Adipocyte (in vitro differentiated cells): ENCODE measurements around the gene CFAP410.

ENCODE experiments used
- DNase-seq: peaks from one replicate; pipeline ENCODE4 v3.0.0-alpha.2; 2015; ENCODE audit warnings: low read depth
- H3K27me3 ChIP-seq: replicated peaks from 2 replicates; pipeline ENCODE4 v1.7.0; 2013; ENCODE audit warnings: mild to moderate bottlenecking, low read length, moderate library complexity; ENCODE audit not compliant: control insufficient read depth, insufficient read depth
- H3K36me3 ChIP-seq: 2 replicates; pipeline ENCODE4 v1.7.0; 2013; ENCODE audit warnings: low read length, mild to moderate bottlenecking, moderate library complexity; ENCODE audit not compliant: control insufficient read depth, insufficient read depth, severe bottlenecking
- H3K4me1 ChIP-seq: 2 replicates; pipeline ENCODE4 v1.7.0; 2013; ENCODE audit warnings: mild to moderate bottlenecking, low read length, moderate library complexity; ENCODE audit not compliant: control insufficient read depth, insufficient read depth
- H3K4me3 ChIP-seq: 2 replicates; pipeline ENCODE4 v1.7.0; 2013; ENCODE audit warnings: mild to moderate bottlenecking, low read length, moderate library complexity
- H3K9ac ChIP-seq: 2 replicates; pipeline ENCODE4 v1.7.0; 2013; ENCODE audit warnings: mild to moderate bottlenecking, low read length, moderate library complexity
- H3K9me3 ChIP-seq: 2 replicates; pipeline ENCODE4 v1.7.0; 2013; ENCODE audit warnings: mild to moderate bottlenecking, low read length, moderate library complexity; ENCODE audit not compliant: control insufficient read depth

CFAP410 gene

GRCh38 chr21:44356160-44356559 lies 17.0 kb upstream of the CFAP410 start:
- Histone ChIP-seq H3K4me3 (no peak overlapping the region), H3K4me1 (peaks cover 20% of the 10 kb centered on the region), H3K27me3 (peaks cover 44% of the 10 kb centered on the region), H3K9me3 (no peaks in the 10 kb centered on the region), H3K9ac (no peak overlapping the region), H3K36me3 (no peaks in the 10 kb centered on the region)
- no peak for DNase-seq

DNA sequence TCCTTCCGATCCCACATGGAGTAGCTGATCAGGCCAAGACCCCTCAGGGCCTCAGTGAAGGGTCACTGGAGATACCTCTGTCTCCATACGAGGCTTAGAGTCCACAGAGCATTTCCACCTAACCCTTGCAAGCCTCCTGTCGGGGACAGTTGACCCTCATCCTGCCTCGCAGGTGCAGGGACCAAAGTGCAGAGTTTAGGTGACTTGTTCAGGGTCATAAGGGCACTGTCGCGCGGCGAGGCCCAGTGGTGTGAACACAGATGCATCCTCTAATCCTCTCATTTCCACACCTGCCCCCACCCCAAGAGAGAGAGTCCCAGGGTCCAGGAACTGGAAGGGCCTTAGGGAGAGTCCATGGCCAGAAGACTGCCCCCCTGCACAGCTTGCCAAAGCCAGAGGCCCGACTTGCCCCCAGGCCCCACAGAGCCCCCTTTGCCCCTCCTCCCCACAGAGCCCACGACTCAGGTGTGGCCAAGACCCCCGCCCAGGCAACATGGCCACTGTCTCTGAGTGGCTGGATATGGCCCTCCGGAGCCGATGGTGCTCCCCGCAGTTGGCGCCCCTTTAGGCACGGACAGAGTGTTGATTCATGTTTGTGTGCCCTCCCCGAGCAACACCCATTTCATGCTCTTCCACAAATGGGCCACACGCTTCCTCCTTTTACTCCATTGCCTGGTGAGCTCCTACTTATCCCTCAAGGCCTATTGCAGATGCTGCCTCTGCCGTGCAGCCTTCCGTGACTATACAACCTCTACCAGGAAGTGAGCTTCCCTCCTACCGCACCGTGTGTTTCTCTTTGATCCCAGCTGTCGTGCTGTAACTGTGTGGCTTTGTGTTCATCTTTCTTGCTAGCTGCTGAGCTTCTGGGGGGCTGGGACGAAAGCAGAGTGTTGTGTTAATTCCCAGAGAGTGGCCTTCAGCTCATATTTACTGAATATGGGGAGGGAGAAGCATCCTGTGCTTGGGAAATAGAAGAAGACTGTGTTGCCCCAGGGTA lies 15.9 kb upstream of the CFAP410 start:
- Histone ChIP-seq H3K9me3 (no peaks in the 10 kb centered on the region), H3K27me3 (peaks cover 48% of the 10 kb centered on the region), H3K4me1 (peaks cover 20% of the 10 kb centered on the region), H3K9ac (no peak overlapping the region), H3K4me3 (no peak overlapping the region), H3K36me3 (no peaks in the 10 kb centered on the region)
- DNase-seq, result no peak

DNA sequence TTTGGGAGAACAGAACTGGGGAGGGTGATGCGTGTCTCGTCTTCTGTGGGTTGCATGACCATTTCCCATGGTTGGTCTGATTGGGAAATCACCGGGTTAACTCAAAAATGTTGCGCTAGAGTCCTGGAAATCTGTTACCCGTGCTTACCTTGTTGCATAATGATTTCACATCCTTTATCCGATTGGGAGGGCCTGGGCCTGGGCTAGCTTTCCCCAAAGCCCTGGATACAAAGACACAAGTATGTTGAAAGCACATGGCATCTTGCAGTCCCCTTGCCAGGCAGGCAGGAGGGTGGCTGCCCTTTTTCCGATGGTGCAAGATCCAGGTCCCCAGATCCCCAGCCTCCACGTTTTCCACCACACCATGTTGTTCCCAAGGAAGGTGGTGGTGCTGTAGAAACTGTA lies 14.8 kb upstream of the CFAP410 start:
- Histone ChIP-seq H3K9ac (no peak overlapping the region), H3K27me3 (peaks cover 55% of the 10 kb centered on the region), H3K4me1 (peaks cover 20% of the 10 kb centered on the region), H3K36me3 (no peaks in the 10 kb centered on the region), H3K4me3 (no peak overlapping the region), H3K9me3 (no peaks in the 10 kb centered on the region)
- DNase-seq, result no peak

GRCh38 chr21:44353191-44353970 lies 14.2 kb upstream of the CFAP410 start, which contains the start of gene TRPM2:
TRPM2 (plus strand) TSS chr21:44353621; CDS start chr21:44353701, 80 bp downstream.
- Histone ChIP-seq H3K9me3 (no peaks in the 10 kb centered on the region), H3K4me3 (peak within 1 kb of the TSS; percentile 20), H3K4me1 (peaks cover 20% of the 10 kb centered on the region), H3K27me3 (peaks cover 61% of the 10 kb centered on the region), H3K36me3 (no peaks in the 10 kb centered on the region), H3K9ac (no peak within 1 kb of the TSS)
- DNase-seq, result peak; percentile 52

- Histone ChIP-seq H3K9ac (no peak overlapping the region), H3K4me1 (peaks cover 20% of the 10 kb centered on the region), H3K4me3 (no peak overlapping the region), H3K9me3 (no peaks in the 10 kb centered on the region), H3K27me3 (peaks cover 61% of the 10 kb centered on the region), H3K36me3 (no peaks in the 10 kb centered on the region)
- DNase-seq, result no peak
Measured at GRCh38 chr21:44352253-44352860, 13.2 kb upstream of the CFAP410 start.

- H3K4me3 ChIP-seq, result no peak overlapping the region
- peaks cover 61% of the 10 kb centered on the region for H3K27me3 ChIP-seq
- no peaks in the 10 kb centered on the region for H3K36me3 ChIP-seq
- no peak for DNase-seq
- peaks cover 20% of the 10 kb centered on the region for H3K4me1 ChIP-seq
- H3K9ac ChIP-seq, result no peak overlapping the region
- no peaks in the 10 kb centered on the region for H3K9me3 ChIP-seq
Measured at GRCh38 chr21:44351535-44352252, 12.5 kb upstream of the CFAP410 start.

- Histone ChIP-seq H3K4me1 (peaks cover 20% of the 10 kb centered on the region), H3K36me3 (no peaks in the 10 kb centered on the region), H3K4me3 (no peak overlapping the region), H3K27me3 (peaks cover 62% of the 10 kb centered on the region), H3K9ac (no peak overlapping the region), H3K9me3 (no peaks in the 10 kb centered on the region)
- DNase-seq, result no peak
Measured at GRCh38 chr21:44350773-44351481, 11.7 kb upstream of the CFAP410 start.

GRCh38 chr21:44349847-44350772 lies 10.9 kb upstream of the CFAP410 start:
- Histone ChIP-seq H3K4me1 (peaks cover 20% of the 10 kb centered on the region), H3K9me3 (no peaks in the 10 kb centered on the region), H3K36me3 (no peaks in the 10 kb centered on the region), H3K27me3 (peaks cover 64% of the 10 kb centered on the region), H3K4me3 (no peak overlapping the region), H3K9ac (no peak overlapping the region)
- no peak for DNase-seq

DNA sequence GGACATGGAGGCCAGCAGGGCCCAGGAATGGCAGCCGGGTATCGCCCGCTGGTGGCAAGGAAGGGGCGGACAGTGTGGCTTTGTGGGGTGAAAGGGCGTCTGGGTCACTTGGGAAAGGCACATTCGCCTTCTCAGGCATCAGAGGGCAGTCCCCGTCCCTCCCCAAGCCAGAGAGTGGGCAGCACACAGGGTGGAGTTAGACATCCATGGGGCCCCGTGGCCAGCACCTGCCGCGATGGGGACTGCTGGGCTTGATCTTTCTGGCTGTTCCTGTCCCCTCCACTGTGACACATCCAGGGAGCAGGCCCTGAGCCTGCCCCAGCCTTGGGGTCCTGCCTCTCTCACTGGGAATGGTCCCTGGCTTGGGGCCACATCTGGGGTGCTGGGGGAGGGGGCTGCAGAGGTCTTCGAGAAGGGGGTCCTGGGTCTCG lies 10.2 kb upstream of the CFAP410 start:
- no peaks in the 10 kb centered on the region for H3K36me3 ChIP-seq
- H3K4me1 ChIP-seq, result peaks cover 17% of the 10 kb centered on the region
- no peak overlapping the region for H3K4me3 ChIP-seq
- no peak for DNase-seq
- H3K9ac ChIP-seq, result no peak overlapping the region
- H3K9me3 ChIP-seq, result no peaks in the 10 kb centered on the region
- H3K27me3 ChIP-seq, result peaks cover 64% of the 10 kb centered on the region
